Type B pancreatic cell (in vitro differentiated cells): Measurements from ENCODE around the gene ENTHD1. TPM values are rescaled to one million over a fixed set of nuclear protein-coding genes. Genes with fewer than 3 reads are reported as not detected.

ENCODE experiments used
- DNase-seq: peaks from one replicate; pipeline ENCODE4 v3.0.0; 2021; ENCODE audit warnings: mixed read lengths; ENCODE audit not compliant: unreplicated experiment; ENCODE audit errors: extremely low spot score
- H3K27ac Mint-ChIP-seq: 2 replicates; pipeline ENCODE4 v1.8.0; 2021; ENCODE audit warnings: mild to moderate bottlenecking, mixed read lengths
- H3K27me3 Mint-ChIP-seq: 2 replicates; pipeline ENCODE4 v1.8.0; 2021; ENCODE audit warnings: mixed read lengths
- H3K36me3 Mint-ChIP-seq: 2 replicates; pipeline ENCODE4 v1.8.0; 2021; ENCODE audit warnings: mixed read lengths
- H3K4me1 Mint-ChIP-seq: one replicate; pipeline ENCODE4 v1.8.0; 2021; ENCODE audit warnings: mixed read lengths; ENCODE audit not compliant: unreplicated experiment
- H3K4me3 Mint-ChIP-seq: 2 replicates; pipeline ENCODE4 v1.8.0; 2021; ENCODE audit warnings: mild to moderate bottlenecking, mixed read lengths
- H3K9me3 Mint-ChIP-seq: 2 replicates; pipeline ENCODE4 v1.8.0; 2021; ENCODE audit warnings: mixed read lengths
- CTCF ChIP-seq: fragments of 200-600 bp; sonication (generic); conservative IDR thresholded peaks from 2 replicates; pipeline ENCODE4 v1.5.0; 2021; ENCODE audit warnings: antibody characterized with exemption, mild to moderate bottlenecking
- total RNA-seq: library from RNA; stranded (reverse); gene quantifications from 2 replicates; pipeline ENCODE4 v1.2.1, GENCODE V29; 2021; ENCODE audit warnings: low replicate concordance

ENTHD1 gene
- total RNA-seq, 1 donor from 2014 or later: not detected

- peak overlapping the region; percentile 8 for H3K4me3 Mint-ChIP-seq
- DNase-seq: no peak
- H3K9me3 Mint-ChIP-seq: no peaks in the 10 kb centered on the region
- peaks cover 17% of the 10 kb centered on the region for H3K4me1 Mint-ChIP-seq
- H3K36me3 Mint-ChIP-seq: no peaks in the 10 kb centered on the region
- H3K27ac Mint-ChIP-seq: no peak overlapping the region
- TF ChIP-seq CTCF: no peak
- H3K27me3 Mint-ChIP-seq: peaks cover 14% of the 10 kb centered on the region
Observed at GRCh38 chr22:39719559-39720450, 173.8 kb downstream of the ENTHD1 start.

GRCh38 chr22:39718921-39719475 lies 174.6 kb downstream of the ENTHD1 start:
- no peak overlapping the region for H3K27ac Mint-ChIP-seq

GRCh38 chr22:39718206-39718605 lies 175.4 kb downstream of the ENTHD1 start:
- peaks cover 17% of the 10 kb centered on the region for H3K4me1 Mint-ChIP-seq

More at GRCh38 chr22:39718921-39719475, 174.6 kb downstream of the ENTHD1 start:
- H3K9me3 Mint-ChIP-seq: no peaks in the 10 kb centered on the region
- H3K36me3 Mint-ChIP-seq: no peaks in the 10 kb centered on the region
- peaks cover 20% of the 10 kb centered on the region for H3K27me3 Mint-ChIP-seq
- no peak for DNase-seq
- H3K4me1 Mint-ChIP-seq: peaks cover 17% of the 10 kb centered on the region
- no peak for TF ChIP-seq CTCF
- H3K4me3 Mint-ChIP-seq: no peak overlapping the region

DNA sequence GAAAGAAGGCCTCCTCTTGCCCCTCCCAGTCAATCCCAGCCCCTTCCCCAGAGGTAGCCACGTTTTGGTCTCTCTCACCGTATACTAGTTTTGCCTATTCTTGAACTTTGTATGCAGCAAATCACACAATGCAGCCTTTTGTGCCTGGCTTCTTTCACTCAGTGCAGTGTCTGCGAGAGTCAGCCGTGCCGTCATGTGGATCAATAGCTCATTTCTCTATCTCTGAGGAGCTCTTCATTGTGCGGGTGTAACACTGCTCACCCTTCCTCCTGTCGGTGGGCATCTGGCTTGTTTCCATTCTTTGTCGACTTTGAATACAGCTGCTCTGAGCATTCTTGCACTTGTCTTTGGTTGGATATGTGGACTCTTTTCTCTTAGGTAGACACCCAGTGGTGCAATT lies 176.5 kb downstream of the ENTHD1 start:
- no peak overlapping the region for H3K4me3 Mint-ChIP-seq
- DNase-seq: no peak
- TF ChIP-seq CTCF: no peak
- peaks cover 25% of the 10 kb centered on the region for H3K27me3 Mint-ChIP-seq
- no peaks in the 10 kb centered on the region for H3K36me3 Mint-ChIP-seq
- H3K27ac Mint-ChIP-seq: no peak overlapping the region
- peaks cover 22% of the 10 kb centered on the region for H3K4me1 Mint-ChIP-seq
- no peaks in the 10 kb centered on the region for H3K9me3 Mint-ChIP-seq

More at GRCh38 chr22:39718206-39718605, 175.4 kb downstream of the ENTHD1 start:
- no peak for DNase-seq
- peaks cover 20% of the 10 kb centered on the region for H3K27me3 Mint-ChIP-seq
- H3K27ac Mint-ChIP-seq: no peak overlapping the region
- no peaks in the 10 kb centered on the region for H3K9me3 Mint-ChIP-seq
- H3K4me3 Mint-ChIP-seq: no peak overlapping the region
- no peaks in the 10 kb centered on the region for H3K36me3 Mint-ChIP-seq
- no peak for TF ChIP-seq CTCF

DNA sequence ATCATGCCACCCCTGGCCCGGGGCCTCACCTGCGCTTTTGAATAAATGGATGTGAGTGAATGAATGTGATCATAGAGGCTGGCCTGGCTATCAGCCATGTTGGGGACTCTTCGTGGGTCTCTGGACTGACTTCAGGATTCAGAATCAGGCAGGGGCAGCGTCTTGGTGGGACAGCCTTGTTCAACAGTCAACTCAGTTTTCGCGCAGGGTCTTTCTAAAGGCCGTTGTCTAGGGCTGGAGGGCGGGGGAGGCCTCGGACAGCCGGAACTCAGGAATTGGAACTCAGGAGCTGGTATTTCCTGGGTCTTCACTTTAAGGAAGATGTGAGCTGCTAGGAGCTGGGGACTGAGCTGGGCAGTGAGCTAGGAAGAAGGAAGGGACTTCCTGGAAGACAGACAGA lies 177.0 kb downstream of the ENTHD1 start:
- peaks cover 28% of the 10 kb centered on the region for H3K27me3 Mint-ChIP-seq
- DNase-seq: no peak
- H3K36me3 Mint-ChIP-seq: no peaks in the 10 kb centered on the region
- H3K9me3 Mint-ChIP-seq: no peaks in the 10 kb centered on the region
- no peak for TF ChIP-seq CTCF
- H3K4me1 Mint-ChIP-seq: peaks cover 22% of the 10 kb centered on the region
- H3K27ac Mint-ChIP-seq: no peak overlapping the region
- H3K4me3 Mint-ChIP-seq: no peak overlapping the region
